AG04449 (cell line): ENCODE data around the gene MYO18A.

Experiments
- CTCF ChIA-PET: fragments of 350-600 bp; formaldehyde crosslinking; extraction: SDS; loops from one replicate; lab custom pipeline; 2021; ENCODE audit warnings: antibody characterized with exemption; lab: Yijun Ruan, JAX
- POLR2A ChIA-PET: fragments of 400-600, 350-600 bp; formaldehyde crosslinking; extraction: SDS; loops from one replicate; lab custom pipeline; 2020; ENCODE audit warnings: antibody characterized with exemption, inconsistent platforms; lab: Yijun Ruan, JAX
- DNase-seq: peaks from one replicate; pipeline ENCODE4 v3.0.0-alpha.2; 2010; ENCODE audit warnings: low read depth, low spot score
- H3K4me3 ChIP-seq: 2 replicates; pipeline ENCODE4 v1.5.1; 2011; ENCODE audit warnings: low read depth, mild to moderate bottlenecking, control low read depth, low read length
- TF ChIP-seq, protein P1 (sequence below): IDR thresholded peaks from one replicate; pipeline ENCODE4 v1.5.1; 2011; ENCODE audit warnings: mild to moderate bottlenecking, moderate library complexity, low read length, control low read depth, inconsistent platforms; ENCODE audit not compliant: insufficient read depth; ENCODE audit errors: missing control alignments

MYO18A gene

DNA sequence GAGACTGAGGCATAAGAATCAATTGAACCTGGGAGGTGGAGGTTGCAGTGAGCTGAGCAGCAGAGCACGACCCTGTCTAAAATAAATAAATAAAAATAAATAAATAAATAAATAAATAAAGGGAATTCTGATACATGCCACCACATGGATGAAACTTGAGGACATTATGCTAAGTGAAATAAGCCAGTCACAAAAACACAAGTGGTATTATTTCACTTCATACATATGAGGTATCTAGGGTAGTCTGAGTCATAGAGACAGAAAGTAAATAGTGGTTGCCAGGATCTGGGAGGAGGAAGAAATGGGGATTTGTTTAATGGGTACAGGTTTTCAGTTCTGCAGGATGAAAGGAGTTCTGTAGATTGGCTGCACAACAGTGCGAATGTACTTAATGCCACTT is 120.9 kb downstream of the MYO18A start:
- TF ChIP-seq, protein P1, sequence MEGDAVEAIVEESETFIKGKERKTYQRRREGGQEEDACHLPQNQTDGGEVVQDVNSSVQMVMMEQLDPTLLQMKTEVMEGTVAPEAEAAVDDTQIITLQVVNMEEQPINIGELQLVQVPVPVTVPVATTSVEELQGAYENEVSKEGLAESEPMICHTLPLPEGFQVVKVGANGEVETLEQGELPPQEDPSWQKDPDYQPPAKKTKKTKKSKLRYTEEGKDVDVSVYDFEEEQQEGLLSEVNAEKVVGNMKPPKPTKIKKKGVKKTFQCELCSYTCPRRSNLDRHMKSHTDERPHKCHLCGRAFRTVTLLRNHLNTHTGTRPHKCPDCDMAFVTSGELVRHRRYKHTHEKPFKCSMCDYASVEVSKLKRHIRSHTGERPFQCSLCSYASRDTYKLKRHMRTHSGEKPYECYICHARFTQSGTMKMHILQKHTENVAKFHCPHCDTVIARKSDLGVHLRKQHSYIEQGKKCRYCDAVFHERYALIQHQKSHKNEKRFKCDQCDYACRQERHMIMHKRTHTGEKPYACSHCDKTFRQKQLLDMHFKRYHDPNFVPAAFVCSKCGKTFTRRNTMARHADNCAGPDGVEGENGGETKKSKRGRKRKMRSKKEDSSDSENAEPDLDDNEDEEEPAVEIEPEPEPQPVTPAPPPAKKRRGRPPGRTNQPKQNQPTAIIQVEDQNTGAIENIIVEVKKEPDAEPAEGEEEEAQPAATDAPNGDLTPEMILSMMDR, result no peak
- ChIA-PET CTCF (interaction anchor here (1.6 kb wide), 1 partner anchor 58 kb away, joined by 3 read pairs; no protein-coding TSS in a partner anchor), POLR2A (interaction anchor here (0.6 kb wide), 1 partner anchor 49 kb away, joined by 4 read pairs; no protein-coding TSS in a partner anchor)
- no peak overlapping the region for H3K4me3 ChIP-seq
- peak; percentile 14 for DNase-seq

DNA sequence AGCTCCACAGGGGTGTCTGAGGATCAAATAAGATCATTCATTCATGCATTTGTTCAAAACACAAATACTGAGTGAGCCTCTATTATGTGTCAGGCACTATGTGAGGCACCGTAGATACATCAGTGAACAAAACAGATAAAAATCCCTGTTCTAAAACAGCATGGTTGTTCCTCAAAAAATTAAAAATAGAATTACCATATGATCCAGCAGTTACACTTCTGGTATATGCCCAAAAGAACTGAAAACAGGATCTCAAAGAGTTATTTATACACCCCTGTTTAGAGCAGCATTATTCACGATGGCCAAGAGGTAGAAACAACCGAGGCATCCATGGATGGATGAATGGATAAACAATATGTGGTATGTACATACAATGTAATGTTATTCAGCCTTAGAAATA is 121.8 kb downstream of the MYO18A start:
- CTCF ChIA-PET, result interaction anchor here (1.6 kb wide), 1 partner anchor 59 kb away, joined by 3 read pairs; no protein-coding TSS in a partner anchor
- POLR2A ChIA-PET, result no interaction called here
- TF ChIP-seq, protein P1, result no peak
- no peak overlapping the region for H3K4me3 ChIP-seq
- DNase-seq, result no peak

DNA sequence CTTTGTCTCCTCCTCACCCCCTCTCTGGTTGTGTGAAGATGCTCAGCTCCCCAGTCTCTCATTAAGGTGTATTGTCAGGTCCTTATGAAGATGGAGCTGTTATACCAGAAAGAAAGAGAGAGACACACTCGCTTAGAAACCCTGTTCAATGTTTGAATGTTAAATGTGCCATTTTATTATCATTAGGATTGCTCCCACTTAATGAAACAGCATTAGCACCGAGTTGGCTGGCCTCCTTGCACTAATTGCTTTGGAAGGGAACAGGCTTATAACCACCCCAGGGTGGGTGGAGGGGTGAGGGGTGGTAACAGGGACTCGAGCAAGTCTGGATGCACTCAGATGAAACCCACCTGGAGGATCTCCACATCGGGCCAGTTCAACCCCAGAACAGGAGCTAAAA is 122.8 kb downstream of the MYO18A start:
- CTCF ChIA-PET, result interaction anchor here (1.6 to 4.4 kb wide), 2 partner anchors 55 to 60 kb away, joined by 3 to 13 read pairs; no protein-coding TSS in a partner anchor
- TF ChIP-seq, protein P1, result no peak
- no peak for DNase-seq
- POLR2A ChIA-PET, result no interaction called here
- no peak overlapping the region for H3K4me3 ChIP-seq

DNA sequence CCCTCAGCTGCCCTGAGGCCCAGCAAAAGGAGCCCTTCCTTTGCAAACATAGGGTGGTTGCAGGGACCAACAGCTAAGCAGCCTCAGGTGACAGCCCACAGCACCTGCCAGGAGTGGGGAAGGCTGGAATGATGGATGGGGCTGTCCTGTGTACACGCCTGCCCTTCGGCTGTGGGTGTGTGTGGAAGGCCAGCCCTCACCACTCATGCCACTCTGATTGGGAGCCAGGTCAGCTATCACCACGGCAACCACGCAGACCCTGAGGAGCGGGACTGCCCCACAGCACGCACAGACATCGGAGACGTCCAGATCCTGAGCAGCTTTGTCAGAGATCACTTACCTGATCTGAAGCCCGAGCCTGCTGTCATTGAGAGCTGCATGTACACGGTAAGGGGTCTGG is 125.4 kb downstream of the MYO18A start:
- TF ChIP-seq, protein P1, result no peak
- ChIA-PET CTCF (interaction anchor here (1.6 to 4.4 kb wide), 2 partner anchors 57 to 101 kb away, joined by 5 to 13 read pairs; no protein-coding TSS in a partner anchor), POLR2A (no interaction called here)
- no peak overlapping the region for H3K4me3 ChIP-seq
- DNase-seq, result no peak

DNA sequence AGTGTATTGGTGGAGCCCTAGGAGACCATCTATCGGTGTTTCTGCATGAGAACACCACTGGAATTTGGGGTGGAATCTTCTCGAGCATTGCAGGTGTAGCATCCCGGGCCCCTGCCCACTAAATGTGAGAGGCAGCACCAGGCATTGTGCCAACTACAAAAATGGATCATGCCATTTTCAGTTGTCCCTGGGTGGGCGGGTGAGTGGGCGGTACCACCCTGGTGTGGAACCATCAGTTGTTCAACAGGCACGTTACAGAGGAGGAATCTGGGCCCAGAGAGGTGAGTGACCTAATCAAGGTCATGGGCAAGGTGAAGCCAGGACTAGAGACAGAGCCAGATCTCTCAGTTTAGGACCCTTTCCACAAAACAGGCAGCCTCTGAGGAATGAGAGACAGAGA is 128.5 kb downstream of the MYO18A start:
- no peak overlapping the region for H3K4me3 ChIP-seq
- ChIA-PET CTCF (interaction anchor here (1.1 kb wide), 1 partner anchor 15 kb away, joined by 3 read pairs; no protein-coding TSS in a partner anchor), POLR2A (no interaction called here)
- no peak for DNase-seq
- TF ChIP-seq, protein P1, result no peak

DNA sequence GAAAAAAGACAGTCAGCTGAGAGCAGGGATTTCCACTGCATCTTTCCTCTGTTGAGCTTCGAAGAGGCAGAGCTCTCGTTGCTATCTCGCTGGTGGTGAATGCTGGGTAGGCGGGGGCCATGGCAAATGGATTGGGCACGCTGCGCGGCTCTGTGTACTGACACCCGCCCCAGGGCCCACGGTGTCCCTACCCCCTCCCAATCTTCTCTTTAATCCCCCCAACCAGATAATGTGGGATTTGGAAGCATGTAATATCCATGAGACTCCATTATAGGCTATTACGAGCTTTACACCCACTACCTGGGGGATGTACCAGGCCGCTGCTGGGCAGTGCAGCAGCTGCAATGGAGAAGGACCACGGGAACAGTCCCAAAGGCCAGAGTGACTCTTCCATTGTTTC is 129.0 kb downstream of the MYO18A start:
- POLR2A ChIA-PET, result no interaction called here
- H3K4me3 ChIP-seq, result no peak overlapping the region
- CTCF ChIA-PET, result interaction anchor here (0.8 to 1.1 kb wide), 2 partner anchors 16 to 86 kb away, joined by 3 read pairs; no protein-coding TSS in a partner anchor
- TF ChIP-seq, protein P1, result no peak
- DNase-seq, result no peak
